HG03066 (cell line): ENCODE data around the gene TAS2R1.

Experiments used
- ATAC-seq: cut with Tn5 transposase; IDR thresholded peaks from one replicate; pipeline ENCODE4 v1.9.1; 2021; ENCODE audit warnings: low read depth; ENCODE audit not compliant: unreplicated experiment

TAS2R1 gene

GRCh38 chr5:9589049-9589835 is 40.9 kb downstream of the TAS2R1 start:
- ATAC-seq, result no peak

- no peak for ATAC-seq
Measured at GRCh38 chr5:9588254-9588653, 41.9 kb downstream of the TAS2R1 start.

- no peak for ATAC-seq
Measured at GRCh38 chr5:9587135-9587534, 43.0 kb downstream of the TAS2R1 start.

- ATAC-seq, result no peak
Measured at GRCh38 chr5:9582406-9582805, 47.7 kb downstream of the TAS2R1 start.
